Activated T-cell treated with anti-CD3 and anti-CD28 coated beads for 4 hours (primary cell): Measurements from ENCODE around the gene PKHD1.

Experiments used
- DNase-seq: peaks from one replicate; pipeline ENCODE4 v3.0.0-alpha.2; 2020

Gene PKHD1

GRCh38 chr6:52102405-52102804 lies 15.0 kb upstream of the PKHD1 start:
- DNase-seq, result no peak

- no peak for DNase-seq
Observed at GRCh38 chr6:52098721-52099120, 11.3 kb upstream of the PKHD1 start.

- DNase-seq, result no peak
Observed at GRCh38 chr6:52089758-52090348, 2.4 kb upstream of the PKHD1 start.

GRCh38 chr6:52086741-52087140 lies 672 bp downstream of the PKHD1 start:
- DNase-seq, result no peak

- DNase-seq, result no peak
Observed at GRCh38 chr6:52081237-52081636, 6.2 kb downstream of the PKHD1 start.

GRCh38 chr6:52077961-52078625 lies 9.3 kb downstream of the PKHD1 start:
- DNase-seq, result no peak

GRCh38 chr6:52077180-52077884 lies 10.1 kb downstream of the PKHD1 start:
- no peak for DNase-seq

- no peak for DNase-seq
Observed at GRCh38 chr6:52076791-52077179, 10.6 kb downstream of the PKHD1 start.

- no peak for DNase-seq
Observed at GRCh38 chr6:52074716-52075115, 12.7 kb downstream of the PKHD1 start.

- DNase-seq, result no peak
Observed at GRCh38 chr6:52074155-52074554, 13.3 kb downstream of the PKHD1 start.

GRCh38 chr6:52065621-52066020 lies 21.8 kb downstream of the PKHD1 start:
- DNase-seq, result no peak

GRCh38 chr6:52063584-52064344 lies 23.6 kb downstream of the PKHD1 start:
- DNase-seq, result peak; percentile 39

- no peak for DNase-seq
Observed at GRCh38 chr6:52061481-52061880, 25.9 kb downstream of the PKHD1 start.

- no peak for DNase-seq
Observed at GRCh38 chr6:52059821-52060220, 27.6 kb downstream of the PKHD1 start.

- DNase-seq, result no peak
Observed at GRCh38 chr6:52055451-52055850, 32.0 kb downstream of the PKHD1 start.

GRCh38 chr6:52053038-52053695 lies 34.2 kb downstream of the PKHD1 start:
- no peak for DNase-seq

GRCh38 chr6:52050051-52050405 lies 37.4 kb downstream of the PKHD1 start:
- DNase-seq, result no peak

- no peak for DNase-seq
Observed at GRCh38 chr6:52049252-52050050, 38.0 kb downstream of the PKHD1 start.

- DNase-seq, result no peak
Observed at GRCh38 chr6:52046456-52046855, 41.0 kb downstream of the PKHD1 start.

GRCh38 chr6:52045481-52045880 lies 41.9 kb downstream of the PKHD1 start:
- no peak for DNase-seq

GRCh38 chr6:52045033-52045432 lies 42.4 kb downstream of the PKHD1 start:
- DNase-seq, result no peak
